HG02852 (cell line): ENCODE results near the gene GOLT1B.

Experiments
- ATAC-seq: cut with Tn5 transposase; IDR thresholded peaks from one replicate; pipeline ENCODE4 v1.9.1; 2021; ENCODE audit warnings: mild to moderate bottlenecking, moderate library complexity; ENCODE audit not compliant: unreplicated experiment

Gene GOLT1B

GRCh38 chr12:21561158-21561557 lies 59.6 kb downstream of the GOLT1B start:
- no peak for ATAC-seq

GRCh38 chr12:21562859-21563258 lies 61.3 kb downstream of the GOLT1B start:
- ATAC-seq: no peak

GRCh38 chr12:21566223-21566906 lies 64.8 kb downstream of the GOLT1B start:
- ATAC-seq: no peak

DNA sequence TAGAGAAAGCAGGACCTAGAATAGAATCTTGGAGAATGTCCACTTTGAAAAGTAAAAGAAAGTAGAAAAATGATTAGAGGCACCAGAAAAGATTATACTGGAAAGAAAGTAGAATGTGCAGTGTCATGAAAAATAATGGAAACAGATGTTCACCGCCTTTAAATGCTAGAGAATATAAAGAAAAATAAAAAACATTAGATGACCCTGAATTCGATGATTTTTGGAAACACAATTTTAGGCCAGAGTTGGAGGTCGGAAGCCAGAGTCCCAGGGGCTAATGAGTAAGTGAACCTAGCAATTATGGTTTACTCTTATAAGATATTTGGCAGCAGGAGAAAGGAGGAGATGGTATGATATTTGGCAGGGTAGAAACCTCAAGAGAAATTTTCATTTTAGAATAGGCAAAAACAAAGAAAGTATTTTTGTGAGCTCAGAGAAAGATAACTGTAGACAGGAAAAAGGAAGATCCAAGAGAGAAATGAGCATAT lies 65.4 kb downstream of the GOLT1B start:
- ATAC-seq: no peak
